ENCODE data around the gene LCN15. TPM values are rescaled to one million over a fixed set of nuclear protein-coding genes. Genes with fewer than 3 reads are reported as not detected.
"Not testable (repeated sequence)": the region's sequence is repeated elsewhere in the genome, so short reads cannot be mapped to it uniquely, and the experiment has no call there.

The LCN15 gene
- total RNA-seq, 1 experiment from 2014 or later = not detected

DNA sequence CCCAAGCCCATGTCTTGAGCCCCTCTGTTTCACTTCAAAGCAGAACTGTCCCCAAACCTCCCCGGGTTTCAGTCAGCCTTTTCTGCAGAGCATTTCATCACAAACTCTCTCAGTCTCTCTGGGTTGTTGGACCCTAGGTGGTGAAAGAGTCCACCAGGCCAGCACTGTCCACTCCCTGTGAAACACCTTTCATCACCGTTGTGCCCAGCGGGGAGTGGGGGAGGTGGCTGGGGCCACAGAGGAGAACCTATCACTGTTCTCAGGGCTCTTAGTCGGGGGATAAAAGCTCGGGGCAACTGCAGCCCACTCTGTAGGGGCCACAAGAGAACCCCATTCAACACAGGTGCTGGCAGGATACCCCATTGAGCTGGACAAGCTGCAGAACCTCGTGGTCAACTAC lies 38.0 kb upstream of the LCN15 start:
- DNase-seq (ENCODE audit: unreplicated experiment) = no peak
- ChIA-PET CTCF (interaction anchor here (0.8 to 3.1 kb wide), 2 partner anchors 10 to 40 kb away, joined by 5 to 12 read pairs; partner anchors contain the start of gene AJM1), POLR2A (interaction anchor here (0.7 to 2.1 kb wide), 4 partner anchors 8 to 36 kb away, joined by 3 to 12 read pairs (median 4); partner anchors contain the start of gene TMEM141)
- intact Hi-C loops (cut with micrococcal nuclease) = no loop called here
- H3K27ac Mint-ChIP-seq (ENCODE audit: low read depth, unreplicated experiment) = no peak overlapping the region
- peaks cover 7% of the 10 kb centered on the region for H3K36me3 Mint-ChIP-seq (ENCODE audit: insufficient read depth, unreplicated experiment)
- peaks cover 14% of the 10 kb centered on the region for H3K4me1 Mint-ChIP-seq (ENCODE audit: insufficient read depth, unreplicated experiment)
- H3K9me3 Mint-ChIP-seq (ENCODE audit: unreplicated experiment) = no peaks in the 10 kb centered on the region
- TF ChIP-seq, protein P1, sequence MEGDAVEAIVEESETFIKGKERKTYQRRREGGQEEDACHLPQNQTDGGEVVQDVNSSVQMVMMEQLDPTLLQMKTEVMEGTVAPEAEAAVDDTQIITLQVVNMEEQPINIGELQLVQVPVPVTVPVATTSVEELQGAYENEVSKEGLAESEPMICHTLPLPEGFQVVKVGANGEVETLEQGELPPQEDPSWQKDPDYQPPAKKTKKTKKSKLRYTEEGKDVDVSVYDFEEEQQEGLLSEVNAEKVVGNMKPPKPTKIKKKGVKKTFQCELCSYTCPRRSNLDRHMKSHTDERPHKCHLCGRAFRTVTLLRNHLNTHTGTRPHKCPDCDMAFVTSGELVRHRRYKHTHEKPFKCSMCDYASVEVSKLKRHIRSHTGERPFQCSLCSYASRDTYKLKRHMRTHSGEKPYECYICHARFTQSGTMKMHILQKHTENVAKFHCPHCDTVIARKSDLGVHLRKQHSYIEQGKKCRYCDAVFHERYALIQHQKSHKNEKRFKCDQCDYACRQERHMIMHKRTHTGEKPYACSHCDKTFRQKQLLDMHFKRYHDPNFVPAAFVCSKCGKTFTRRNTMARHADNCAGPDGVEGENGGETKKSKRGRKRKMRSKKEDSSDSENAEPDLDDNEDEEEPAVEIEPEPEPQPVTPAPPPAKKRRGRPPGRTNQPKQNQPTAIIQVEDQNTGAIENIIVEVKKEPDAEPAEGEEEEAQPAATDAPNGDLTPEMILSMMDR (IDR thresholded peaks at IDR 0.05; ENCODE audit: unreplicated experiment) = no peak
- BruUV-seq (replicated peaks) = no TSS peak
- no peak overlapping the region for H3K4me3 Mint-ChIP-seq (ENCODE audit: unreplicated experiment)
- H3K27me3 Mint-ChIP-seq (ENCODE audit: insufficient read depth, unreplicated experiment) = no peaks in the 10 kb centered on the region

DNA sequence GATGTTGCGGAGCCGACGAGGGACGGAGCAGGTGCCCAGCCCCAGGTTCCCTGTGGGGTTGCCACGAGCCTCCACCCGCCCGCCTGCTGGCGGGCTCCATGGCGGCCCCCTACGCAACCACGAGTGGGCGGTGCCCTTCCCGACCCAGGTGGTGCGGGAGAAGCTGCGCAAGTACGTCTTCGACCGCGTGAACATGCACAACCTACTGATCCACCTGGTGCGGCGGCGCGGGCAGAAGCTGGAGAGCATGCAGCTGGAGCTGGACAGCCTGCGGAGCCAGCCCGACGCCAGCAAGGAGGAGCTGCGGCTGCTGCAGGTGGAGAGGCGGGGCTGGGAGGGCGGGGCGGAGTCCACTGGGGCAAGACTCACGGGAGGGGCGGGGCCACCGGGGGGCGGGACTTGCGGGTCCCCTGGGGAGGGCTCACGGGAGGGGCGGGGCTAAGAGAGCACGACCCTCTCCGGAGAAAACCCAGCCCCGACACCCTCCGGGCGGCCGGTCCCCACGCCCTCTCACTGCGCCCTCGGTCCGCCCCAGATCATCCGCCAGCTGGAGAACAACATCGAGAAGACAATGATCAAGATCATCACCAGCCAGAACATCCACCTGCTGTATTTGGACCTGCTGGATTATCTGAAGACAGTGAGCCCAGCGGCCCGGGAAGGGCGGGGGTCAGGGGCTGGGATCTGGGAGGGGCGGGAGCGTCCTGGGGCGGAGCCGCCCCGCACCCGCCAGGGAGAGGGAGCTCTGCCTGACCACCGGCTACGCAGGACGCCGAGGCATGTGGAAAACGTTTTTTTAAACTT lies 35.7 kb upstream of the LCN15 start:
- ChIA-PET CTCF (interaction anchor here (0.6 to 1.0 kb wide), 3 partner anchors 201 to 246 kb away, joined by 3 to 4 read pairs (median 3); no protein-coding TSS in a partner anchor), POLR2A (interaction anchor here (0.7 to 1.8 kb wide), 8 partner anchors 9 to 1181 kb away, joined by 3 to 8 read pairs (median 4); partner anchors contain the start of gene TMEM141)
- H3K4me3 Mint-ChIP-seq (ENCODE audit: unreplicated experiment) = peak overlapping the region; percentile 68
- no TSS peak for BruUV-seq (replicated peaks)
- H3K4me1 Mint-ChIP-seq (ENCODE audit: insufficient read depth, unreplicated experiment) = peaks cover 14% of the 10 kb centered on the region
- no peaks in the 10 kb centered on the region for H3K27me3 Mint-ChIP-seq (ENCODE audit: insufficient read depth, unreplicated experiment)
- H3K9me3 Mint-ChIP-seq (ENCODE audit: unreplicated experiment) = no peaks in the 10 kb centered on the region
- peak; percentile 85 for DNase-seq (ENCODE audit: unreplicated experiment)
- intact Hi-C loops (cut with micrococcal nuclease) = no loop called here
- TF ChIP-seq, protein P1 (IDR thresholded peaks at IDR 0.05; ENCODE audit: unreplicated experiment) = no peak
- H3K36me3 Mint-ChIP-seq (ENCODE audit: insufficient read depth, unreplicated experiment) = peaks cover 7% of the 10 kb centered on the region
- H3K27ac Mint-ChIP-seq (ENCODE audit: low read depth, unreplicated experiment) = no peak overlapping the region

DNA sequence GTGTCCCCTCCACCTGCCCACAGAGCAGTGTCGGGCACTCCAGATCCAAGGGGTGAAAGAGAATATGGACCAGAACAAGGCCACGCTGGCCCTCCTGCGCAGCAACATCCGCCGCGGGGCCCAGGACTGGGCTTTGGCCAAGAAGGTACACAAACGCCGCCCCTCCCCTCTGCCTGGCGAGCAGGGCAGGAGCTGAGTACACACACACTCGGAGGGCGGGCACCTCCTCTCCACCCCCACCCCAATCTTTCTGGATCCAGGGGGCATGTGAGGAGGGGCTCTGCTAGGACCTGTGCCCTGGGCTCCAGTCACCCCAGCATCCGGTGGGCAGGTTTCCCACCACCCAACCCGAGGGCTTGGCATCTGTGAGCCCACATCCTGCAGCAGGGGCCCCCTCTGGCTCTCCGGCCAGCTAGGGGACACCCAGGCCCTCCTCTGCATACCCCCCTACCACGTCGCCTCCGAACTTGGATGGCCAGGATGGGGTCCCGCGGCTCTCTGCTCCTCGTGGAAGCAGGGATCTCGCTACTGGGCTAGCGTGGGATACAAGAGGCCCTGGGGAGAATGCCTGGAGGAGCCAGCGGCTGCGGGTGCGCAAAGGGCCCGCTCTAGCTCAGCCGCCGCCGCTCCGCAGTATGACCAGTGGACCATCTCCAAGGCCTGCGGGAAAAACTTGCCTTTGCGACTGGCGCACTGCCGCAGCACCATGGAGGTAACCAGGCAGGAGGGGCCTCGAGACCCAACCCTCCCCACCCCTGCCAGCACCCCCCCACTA lies 34.9 kb upstream of the LCN15 start:
- no peak for DNase-seq (ENCODE audit: unreplicated experiment)
- POLR2A ChIA-PET = interaction anchor here (0.7 to 1.8 kb wide), 5 partner anchors 8 to 1180 kb away, joined by 3 to 8 read pairs (median 4); partner anchors contain the start of gene TMEM141
- CTCF ChIA-PET = interaction anchor here (1.2 kb wide), 2 partner anchors 15 to 42 kb away, joined by 3 to 5 read pairs; no protein-coding TSS in a partner anchor
- BruUV-seq (replicated peaks) = no TSS peak
- H3K4me1 Mint-ChIP-seq (ENCODE audit: insufficient read depth, unreplicated experiment) = peaks cover 14% of the 10 kb centered on the region
- no peaks in the 10 kb centered on the region for H3K27me3 Mint-ChIP-seq (ENCODE audit: insufficient read depth, unreplicated experiment)
- H3K27ac Mint-ChIP-seq (ENCODE audit: low read depth, unreplicated experiment) = no peak overlapping the region
- no peak overlapping the region for H3K4me3 Mint-ChIP-seq (ENCODE audit: unreplicated experiment)
- intact Hi-C loops (cut with micrococcal nuclease) = no loop called here
- TF ChIP-seq, protein P1 (IDR thresholded peaks at IDR 0.05; ENCODE audit: unreplicated experiment) = no peak
- H3K36me3 Mint-ChIP-seq (ENCODE audit: insufficient read depth, unreplicated experiment) = peaks cover 13% of the 10 kb centered on the region
- H3K9me3 Mint-ChIP-seq (ENCODE audit: unreplicated experiment) = no peaks in the 10 kb centered on the region

GRCh38 chr9:136798708-136799078 lies 34.4 kb upstream of the LCN15 start:
- DNase-seq (ENCODE audit: unreplicated experiment) = no peak
- Mint-ChIP-seq H3K4me3 (ENCODE audit: unreplicated experiment) (no peak overlapping the region), H3K4me1 (ENCODE audit: insufficient read depth, unreplicated experiment) (peaks cover 14% of the 10 kb centered on the region), H3K36me3 (ENCODE audit: insufficient read depth, unreplicated experiment) (peaks cover 16% of the 10 kb centered on the region), H3K9me3 (ENCODE audit: unreplicated experiment) (no peaks in the 10 kb centered on the region), H3K27ac (ENCODE audit: low read depth, unreplicated experiment) (no peak overlapping the region), H3K27me3 (ENCODE audit: insufficient read depth, unreplicated experiment) (no peaks in the 10 kb centered on the region)
- ChIA-PET POLR2A (interaction anchor here (1.0 to 1.8 kb wide), 2 partner anchors 8 to 11 kb away, joined by 4 read pairs; no protein-coding TSS in a partner anchor), CTCF (interaction anchor here (1.2 kb wide), 2 partner anchors 15 to 43 kb away, joined by 3 to 5 read pairs; no protein-coding TSS in a partner anchor)
- intact Hi-C loops (cut with micrococcal nuclease) = no loop called here
- BruUV-seq (replicated peaks) = no TSS peak
- TF ChIP-seq, protein P1 (IDR thresholded peaks at IDR 0.05; ENCODE audit: unreplicated experiment) = no peak

DNA sequence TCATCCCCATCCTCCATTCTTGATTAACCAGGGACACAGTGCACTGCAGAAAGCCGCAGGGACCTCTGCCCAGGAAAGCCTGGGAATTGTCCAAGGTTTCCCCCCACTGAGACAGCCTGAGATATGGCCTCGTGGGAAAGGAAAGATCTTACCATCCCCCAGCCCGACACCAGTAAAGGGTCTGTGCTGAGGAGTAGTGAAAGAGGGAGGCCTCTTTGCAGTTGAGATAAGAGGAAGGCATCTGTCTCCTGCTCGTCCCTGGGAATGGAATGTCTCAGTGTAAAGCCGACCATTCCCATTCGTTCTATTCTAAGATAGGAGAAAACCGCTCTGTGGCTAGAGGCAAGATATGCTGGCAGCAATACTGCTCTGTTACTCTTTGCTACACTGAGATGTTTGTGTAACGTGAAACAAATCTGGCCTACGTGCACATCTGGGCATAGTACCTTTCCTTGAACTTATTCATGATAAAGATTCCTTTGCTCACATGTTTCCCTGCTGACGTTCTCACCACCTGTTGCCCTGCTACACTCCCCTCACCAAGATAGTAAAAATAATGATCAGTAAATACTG lies 32.5 kb upstream of the LCN15 start:
- H3K9me3 Mint-ChIP-seq (ENCODE audit: unreplicated experiment); H3K27me3 Mint-ChIP-seq (ENCODE audit: insufficient read depth, unreplicated experiment); CTCF ChIA-PET; intact Hi-C loops (cut with micrococcal nuclease); DNase-seq (ENCODE audit: unreplicated experiment); H3K4me3 Mint-ChIP-seq (ENCODE audit: unreplicated experiment); H3K27ac Mint-ChIP-seq (ENCODE audit: low read depth, unreplicated experiment); BruUV-seq (replicated peaks); POLR2A ChIA-PET: not testable (repeated sequence)
- Mint-ChIP-seq H3K36me3 (ENCODE audit: insufficient read depth, unreplicated experiment) (peaks cover 29% of the 10 kb centered on the region), H3K4me1 (ENCODE audit: insufficient read depth, unreplicated experiment) (peaks cover 14% of the 10 kb centered on the region)

All from MCF 10A (cell line).